GM18951 (cell line): ENCODE measurements around the gene COL4A1.

Experiments
- POLR2A ChIP-seq: IDR thresholded peaks from 4 replicates; pipeline ENCODE4 v1.6.1; 2011; ENCODE audit warnings: mild to moderate bottlenecking; ENCODE audit not compliant: insufficient read length, insufficient read depth; ENCODE audit errors: extremely low read depth
- in situ Hi-C: fragments of 300-500 bp; cut with MboI; formaldehyde crosslinking; loops from one replicate; pipeline ENCODE4 v1.12.0; 2022; ENCODE audit warnings: low sequenced_read_pairs, mixed read lengths, inconsistent platforms; ENCODE audit not compliant: unreplicated experiment

The COL4A1 gene

GRCh38 chr13:110347535-110348308, 40.8 kb upstream of the COL4A1 start:
- in situ Hi-C loops: no loop called here
- no peak for TF ChIP-seq POLR2A

- in situ Hi-C loops: no loop called here
- TF ChIP-seq POLR2A: no peak
These were observed 40.1 kb upstream of the COL4A1 start for GRCh38 chr13:110347088-110347487.

- in situ Hi-C loops: no loop called here
These were observed 39.7 kb upstream of the COL4A1 start for GRCh38 chr13:110346661-110347067.

GRCh38 chr13:110345701-110346100, 38.7 kb upstream of the COL4A1 start:
- in situ Hi-C loops: no loop called here
- TF ChIP-seq POLR2A: no peak

More at GRCh38 chr13:110346661-110347067, 39.7 kb upstream of the COL4A1 start:
- no peak for TF ChIP-seq POLR2A

- no peak for TF ChIP-seq POLR2A
- in situ Hi-C loops: no loop called here
These were observed 38.3 kb upstream of the COL4A1 start for GRCh38 chr13:110345266-110345665.

- in situ Hi-C loops: no loop called here
These were observed 37.4 kb upstream of the COL4A1 start for GRCh38 chr13:110344320-110344719.

GRCh38 chr13:110343241-110343865, 36.4 kb upstream of the COL4A1 start:
- in situ Hi-C loops: no loop called here
- TF ChIP-seq POLR2A: no peak

More at GRCh38 chr13:110344320-110344719, 37.4 kb upstream of the COL4A1 start:
- no peak for TF ChIP-seq POLR2A

GRCh38 chr13:110342474-110342873, 35.5 kb upstream of the COL4A1 start:
- in situ Hi-C loops: no loop called here
- no peak for TF ChIP-seq POLR2A

GRCh38 chr13:110341445-110342244, 34.7 kb upstream of the COL4A1 start:
- in situ Hi-C loops: no loop called here
- no peak for TF ChIP-seq POLR2A

- no peak for TF ChIP-seq POLR2A
- in situ Hi-C loops: no loop called here
These were observed 34.0 kb upstream of the COL4A1 start for GRCh38 chr13:110340812-110341444.

GRCh38 chr13:110339975-110340550, 33.1 kb upstream of the COL4A1 start:
- no peak for TF ChIP-seq POLR2A
- in situ Hi-C loops: no loop called here

- in situ Hi-C loops: no loop called here
- TF ChIP-seq POLR2A: no peak
These were observed 32.3 kb upstream of the COL4A1 start for GRCh38 chr13:110339263-110339662.
